Left ventricle myocardium superior (tissue), 1 donor: Measurements from ENCODE around the gene PLS3. TPM values are rescaled to one million over a fixed set of nuclear protein-coding genes. Genes with fewer than 3 reads are reported as not detected.

ENCODE experiments used
- ATAC-seq: fragments of 200-7000 bp; cut with Tn5 transposase; one replicate; pipeline ENCODE4 v1.9.1; 2020; ENCODE audit warnings: mild to moderate bottlenecking, moderate library complexity
- DNase-seq: peaks from one replicate; pipeline ENCODE4 v3.0.0-alpha.2; 2020
- intact Hi-C: fragments of 100-400 bp; cut with micrococcal nuclease; formaldehyde crosslinking; loops from one replicate; pipeline ENCODE4 v1.11.0; 2022
- total RNA-seq: library from RNA; stranded (reverse); fragmentation: NEBNext Ultra II Directional; extraction: Animal tissue kit (Norgen Biotek cat#: 25700); gene quantifications from one replicate; pipeline ENCODE4 v1.2.1, GENCODE V29; 2021
- donor health status: DM: no; HTN: yes; CAD: no; lungs with severe emphysema.

Gene PLS3
- total RNA-seq, 1 donor from 2014 or later: 40.8 TPM

- ATAC-seq: no peak
- intact Hi-C loops: no loop called here
Measured at GRCh38 chrX:115563633-115564162, 2.7 kb downstream of the PLS3 start.

GRCh38 chrX:115564243-115564642 is 3.3 kb downstream of the PLS3 start:
- ATAC-seq (no peak), DNase-seq (no peak)
- intact Hi-C loops: no loop called here

More at GRCh38 chrX:115563633-115564162, 2.7 kb downstream of the PLS3 start:
- DNase-seq: no peak

GRCh38 chrX:115565888-115566287 is 4.9 kb downstream of the PLS3 start:
- no peak for ATAC-seq
- intact Hi-C loops: no loop called here
- DNase-seq: no peak

GRCh38 chrX:115571712-115572111 is 10.7 kb downstream of the PLS3 start:
- DNase-seq: no peak
- intact Hi-C loops: no loop called here
- ATAC-seq: no peak

- peak; percentile 72 for ATAC-seq
- DNase-seq: no peak
- intact Hi-C loops: no loop called here
Measured at GRCh38 chrX:115573185-115573584, 12.2 kb downstream of the PLS3 start.

GRCh38 chrX:115576676-115577075 is 15.7 kb downstream of the PLS3 start:
- no peak for DNase-seq
- no peak for ATAC-seq
- intact Hi-C loops: no loop called here

- intact Hi-C loops: no loop called here
- no peak for ATAC-seq
- DNase-seq: no peak
Measured at GRCh38 chrX:115579327-115579726, 18.4 kb downstream of the PLS3 start.

- ATAC-seq: no peak
- intact Hi-C loops: no loop called here
- no peak for DNase-seq
Measured at GRCh38 chrX:115579786-115580294, 18.9 kb downstream of the PLS3 start.

GRCh38 chrX:115581759-115582615 is 21.0 kb downstream of the PLS3 start:
- DNase-seq (no peak), ATAC-seq (peak; percentile 53)
- intact Hi-C loops: no loop called here

- peak; percentile 29 for DNase-seq
- ATAC-seq: peak; percentile 56
- intact Hi-C loops: no loop called here
Measured at GRCh38 chrX:115582616-115583495, 21.9 kb downstream of the PLS3 start.

- intact Hi-C loops: no loop called here
- DNase-seq (no peak), ATAC-seq (no peak)
Measured at GRCh38 chrX:115583496-115584004, 22.6 kb downstream of the PLS3 start.

GRCh38 chrX:115584696-115585095 is 23.7 kb downstream of the PLS3 start:
- no peak for DNase-seq
- no peak for ATAC-seq
- intact Hi-C loops: no loop called here

- intact Hi-C loops: no loop called here
- no peak for DNase-seq
- no peak for ATAC-seq
Measured at GRCh38 chrX:115588179-115588578, 27.2 kb downstream of the PLS3 start.

- ATAC-seq: no peak
- no peak for DNase-seq
- intact Hi-C loops: no loop called here
Measured at GRCh38 chrX:115589419-115589818, 28.4 kb downstream of the PLS3 start.

- ATAC-seq: no peak
- intact Hi-C loops: no loop called here
- no peak for DNase-seq
Measured at GRCh38 chrX:115591420-115591819, 30.4 kb downstream of the PLS3 start.

GRCh38 chrX:115591856-115592842 is 31.2 kb downstream of the PLS3 start:
- intact Hi-C loops: no loop called here
- ATAC-seq (peak; percentile 34), DNase-seq (no peak)

- ATAC-seq (peak; percentile 81), DNase-seq (no peak)
- intact Hi-C loops: no loop called here
Measured at GRCh38 chrX:115592997-115593734, 32.2 kb downstream of the PLS3 start.

GRCh38 chrX:115595049-115595448 is 34.1 kb downstream of the PLS3 start:
- intact Hi-C loops: no loop called here
- no peak for ATAC-seq
- no peak for DNase-seq
